A549 (cell line): Measurements from ENCODE around the gene TTLL9. TPM values are rescaled to one million over a fixed set of nuclear protein-coding genes. Genes with fewer than 3 reads are reported as not detected.

Experiments used
- ATAC-seq, 2 experiments: fragments of 200-7000 bp in 1 of 2; fragments of >200 bp in 1 of 2; cut with Nextera tagmentation in 1 of 2; cut with Tn5 transposase in 1 of 2; 3 replicates each; pipeline versions ENCODE4 v1.8.0 to v1.9.1; 2018 to 2020; ENCODE audit warnings: mild to moderate bottlenecking in 1 of 2, moderate library complexity in 1 of 2
- CTCF ChIA-PET: fragments of 300-600 bp; sonication (Branson Sonifier 250); formaldehyde crosslinking; extraction: SDS; loops from one replicate; lab custom pipeline; 2021; ENCODE audit warnings: antibody characterized with exemption, inconsistent platforms; lab: Yijun Ruan, JAX
- POLR2A ChIA-PET: fragments of 350-600 bp; formaldehyde crosslinking; extraction: SDS; loops from one replicate; lab custom pipeline; 2021; ENCODE audit warnings: antibody characterized with exemption, inconsistent platforms; lab: Yijun Ruan, JAX
- DNase-seq, 2 experiments: peaks; one replicate each; pipeline versions ENCODE4 v3.0.0 to v3.0.0-alpha.2; 2011 to 2016; ENCODE audit warnings: low read depth in 1 of 2, low spot score in 1 of 2
- FAIRE-seq: peaks from 2 replicates; lab custom pipeline; 2011; peaks lifted over from hg19 to GRCh38; lab: Jason Lieb, UNC
- H3K27ac ChIP-seq, 2 experiments: fragments of >200 bp; sonication (Bioruptor Twin); formaldehyde crosslinking; 3 replicates each; pipeline ENCODE4 v1.5.1; 2016 to 2017
- H3K4me1 ChIP-seq: fragments of >200 bp; sonication (Bioruptor Twin); formaldehyde crosslinking; 3 replicates; pipeline ENCODE4 v1.6.1; 2016
- H3K4me2 ChIP-seq: fragments of >200 bp; sonication (Bioruptor Twin); formaldehyde crosslinking; 3 replicates; pipeline ENCODE4 v1.6.1; 2016
- H3K4me3 ChIP-seq: fragments of >200 bp; sonication (Bioruptor Twin); formaldehyde crosslinking; 3 replicates; pipeline ENCODE4 v1.5.1; 2016
- H3K9me3 ChIP-seq: fragments of >200 bp; sonication (Bioruptor Twin); formaldehyde crosslinking; 3 replicates; pipeline ENCODE4 v1.6.1; 2016
- CHD2 ChIP-seq: fragments of 150-350 bp; IDR thresholded peaks from 2 replicates; pipeline ENCODE4 v1.6.1; 2014; ENCODE audit warnings: low read length; ENCODE audit not compliant: partially characterized antibody
- EHMT2 ChIP-seq: fragments of 200-600 bp; sonication (generic); IDR thresholded peaks from 2 replicates; pipeline ENCODE4 v1.6.1; 2016; ENCODE audit warnings: antibody characterized with exemption, low read depth, mild to moderate bottlenecking, moderate library complexity
- EP300 ChIP-seq, 2 experiments: fragments of >200 bp; sonication (Bioruptor Twin); formaldehyde crosslinking; IDR thresholded peaks; 2 replicates in 1 of 2; 3 replicates in 1 of 2; pipeline ENCODE4 v1.6.1; 2016 to 2017
- FOSB ChIP-seq: fragments of 250-450 bp; sonication (Bioruptor Pico); IDR thresholded peaks from 2 replicates; pipeline ENCODE4 v1.5.0; 2020; ENCODE audit warnings: mild to moderate bottlenecking, moderate library complexity
- FOSL2 ChIP-seq, 2 experiments: fragments of 450-650 bp in 1 of 2; fragments of >200 bp in 1 of 2; sonication (Bioruptor Twin) in 1 of 2; formaldehyde crosslinking; IDR thresholded peaks; 2 replicates each; pipeline versions ENCODE4 v1.5.0 to v1.6.1; 2016 to 2020; ENCODE audit warnings: mild to moderate bottlenecking in 1 of 2, moderate library complexity in 1 of 2
- GATA3 ChIP-seq: IDR thresholded peaks from 2 replicates; pipeline ENCODE4 v1.6.1; 2012; ENCODE audit warnings: borderline replicate concordance
- HDAC2 ChIP-seq: fragments of 200-600 bp; sonication (generic); IDR thresholded peaks from 2 replicates; pipeline ENCODE4 v1.6.1; 2016
- HEYL ChIP-seq: fragments of 250-450 bp; sonication (Bioruptor Pico); IDR thresholded peaks from 2 replicates; pipeline ENCODE4 v1.8.0; 2021; ENCODE audit warnings: mild to moderate bottlenecking, moderate library complexity
- HOXB5 ChIP-seq: fragments of 250-450 bp; sonication (Bioruptor Pico); IDR thresholded peaks from 2 replicates; pipeline ENCODE4 v1.5.0; 2020; ENCODE audit warnings: mild to moderate bottlenecking, moderate library complexity
- JUN ChIP-seq, 2 experiments: fragments of >200 bp; sonication (Bioruptor Twin); formaldehyde crosslinking; IDR thresholded peaks; 2 replicates in 1 of 2; 3 replicates in 1 of 2; pipeline ENCODE4 v1.6.1; 2016 to 2017
- JUNB ChIP-seq: fragments of >200 bp; sonication (Bioruptor Twin); formaldehyde crosslinking; IDR thresholded peaks from 2 replicates; pipeline ENCODE4 v1.6.1; 2016
- KDM1A ChIP-seq: fragments of 200-600 bp; sonication (generic); IDR thresholded peaks from 2 replicates; pipeline ENCODE4 v1.6.1; 2016; ENCODE audit warnings: low read depth, mild to moderate bottlenecking
- MYC ChIP-seq: IDR thresholded peaks from 2 replicates; pipeline ENCODE4 v1.6.1; 2012; ENCODE audit warnings: mild to moderate bottlenecking, inconsistent platforms, low read length, improper control_type of control experiment, borderline replicate concordance
- NPAS2 ChIP-seq: fragments of 250-450 bp; sonication (Bioruptor Pico); IDR thresholded peaks from 2 replicates; pipeline ENCODE4 v1.8.0; 2022; ENCODE audit warnings: mild to moderate bottlenecking, moderate library complexity, borderline replicate concordance
- NR3C1 ChIP-seq: fragments of >200 bp; sonication (Bioruptor Twin); formaldehyde crosslinking; IDR thresholded peaks from 3 replicates; pipeline ENCODE4 v1.6.1; 2017
- PHF8 ChIP-seq: fragments of 200-600 bp; sonication (generic); IDR thresholded peaks from 2 replicates; pipeline ENCODE4 v1.6.1; 2016; ENCODE audit warnings: low read depth, mild to moderate bottlenecking, antibody characterized with exemption, moderate library complexity, borderline replicate concordance
- RAD21 ChIP-seq, 2 experiments: fragments of >200 bp in 1 of 2; sonication (Bioruptor Twin) in 1 of 2; formaldehyde crosslinking in 1 of 2; IDR thresholded peaks in 1 of 2; conservative IDR thresholded peaks in 1 of 2; 2 replicates in 1 of 2; 3 replicates in 1 of 2; pipeline ENCODE4 v1.6.1; 2012 to 2018; ENCODE audit warnings: inconsistent platforms in 1 of 2
- RNF2 ChIP-seq: fragments of 200-600 bp; sonication (generic); IDR thresholded peaks from 2 replicates; pipeline ENCODE4 v1.6.1; 2016; ENCODE audit warnings: low read depth, mild to moderate bottlenecking, antibody characterized with exemption, moderate library complexity, borderline replicate concordance
- SMC3 ChIP-seq: fragments of >200 bp; sonication (Bioruptor Twin); formaldehyde crosslinking; IDR thresholded peaks from 3 replicates; pipeline ENCODE4 v1.6.1; 2018; ENCODE audit warnings: inconsistent platforms
- TP53 ChIP-seq: fragments of 250-450 bp; sonication (Bioruptor Pico); IDR thresholded peaks from 2 replicates; pipeline ENCODE4 v1.5.0; 2021; ENCODE audit warnings: mild to moderate bottlenecking, moderate library complexity
- WGBS: methylation state at CpG from one replicate; pipeline ENCODE4 v1.1.6; 2017; ENCODE audit errors: missing lambda C conversion rate; 5-methylcytosine and 5-hydroxymethylcytosine counted together
- polyA plus RNA-seq, 4 experiments: library from polyadenylated mRNA; depleted of rRNA in 3 of 4; stranded (reverse); fragments of >200 nt; fragmentation: RNase III in 1 of 4; extraction: RNeasy Plus Mini Kit Qiagen cat#74134 plus additional on column Dnase treatment in 1 of 4; gene quantifications; 2 replicates in 3 of 4; 3 replicates in 1 of 4; pipeline ENCODE4 v1.2.3, GENCODE V29; 2011 to 2017
- TF ChIP-seq, protein P1 (sequence below): fragments of 150-350 bp; IDR thresholded peaks from 2 replicates; pipeline ENCODE4 v1.6.1; 2014; ENCODE audit warnings: low read depth, mild to moderate bottlenecking, low read length
- TF ChIP-seq, protein P2 (sequence below): fragments of 450-650 bp; IDR thresholded peaks from 2 replicates; pipeline ENCODE4 v1.6.1; 2014; ENCODE audit warnings: antibody characterized with exemption
- TF ChIP-seq, protein P3 (sequence below): fragments of 250-450 bp; sonication (Bioruptor Pico); IDR thresholded peaks from 2 replicates; pipeline ENCODE4 v1.5.0; 2020; ENCODE audit warnings: low read depth, mild to moderate bottlenecking, moderate library complexity

TTLL9 gene
- polyA plus RNA-seq, 2 of the 4 experiments (the other 2 are of a cell fraction), result 0.06 to 0.15 TPM

DNA sequence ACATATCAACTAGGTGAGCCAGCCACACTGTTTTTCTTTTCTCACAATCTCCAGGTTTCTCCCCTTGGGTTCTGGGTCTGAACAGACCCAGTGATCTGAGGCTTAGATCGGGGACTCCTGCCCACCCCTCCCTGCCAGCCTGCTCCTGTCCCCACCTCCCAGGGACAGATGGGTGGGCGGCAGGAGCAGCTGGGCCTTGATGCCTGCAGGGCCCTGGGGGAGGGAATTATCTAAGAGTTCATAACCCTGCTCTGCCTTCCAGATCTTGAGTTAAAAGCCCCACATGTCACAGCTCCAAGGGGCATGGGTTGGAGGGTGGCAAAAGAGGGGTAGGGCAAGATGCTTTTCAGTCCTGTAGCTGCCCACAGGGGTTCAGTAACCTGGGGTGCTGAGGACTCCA, 92.3 kb downstream of the TTLL9 start:
- Histone ChIP-seq H3K9me3 (no peaks in the 10 kb centered on the region), H3K4me3 (no peak overlapping the region), H3K27ac (no peak overlapping the region), H3K4me2 (no peak overlapping the region), H3K4me1 (peaks cover under 1% of the 10 kb centered on the region; the same call in 1 of the 3 replicates)
- ChIA-PET CTCF (interaction anchor here (0.7 to 2.7 kb wide), 5 partner anchors 10 to 110 kb away, joined by 3 to 17 read pairs (median 9); partner anchors contain the start of gene PDRG1), POLR2A (no interaction called here)
- ATAC-seq (no peak), DNase-seq (no peak), FAIRE-seq (no peak)
- WGBS, result 3% methylated on average over 2 of the region's 2 CpGs
- no peak for TF ChIP-seq KDM1A
- TF ChIP-seq NPAS2, result no peak
- no peak for TF ChIP-seq HDAC2
- TF ChIP-seq, protein P1, sequence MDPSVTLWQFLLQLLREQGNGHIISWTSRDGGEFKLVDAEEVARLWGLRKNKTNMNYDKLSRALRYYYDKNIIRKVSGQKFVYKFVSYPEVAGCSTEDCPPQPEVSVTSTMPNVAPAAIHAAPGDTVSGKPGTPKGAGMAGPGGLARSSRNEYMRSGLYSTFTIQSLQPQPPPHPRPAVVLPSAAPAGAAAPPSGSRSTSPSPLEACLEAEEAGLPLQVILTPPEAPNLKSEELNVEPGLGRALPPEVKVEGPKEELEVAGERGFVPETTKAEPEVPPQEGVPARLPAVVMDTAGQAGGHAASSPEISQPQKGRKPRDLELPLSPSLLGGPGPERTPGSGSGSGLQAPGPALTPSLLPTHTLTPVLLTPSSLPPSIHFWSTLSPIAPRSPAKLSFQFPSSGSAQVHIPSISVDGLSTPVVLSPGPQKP, result no peak
- no peak for TF ChIP-seq EP300 (IDR thresholded peaks at IDR 0.05)

DNA sequence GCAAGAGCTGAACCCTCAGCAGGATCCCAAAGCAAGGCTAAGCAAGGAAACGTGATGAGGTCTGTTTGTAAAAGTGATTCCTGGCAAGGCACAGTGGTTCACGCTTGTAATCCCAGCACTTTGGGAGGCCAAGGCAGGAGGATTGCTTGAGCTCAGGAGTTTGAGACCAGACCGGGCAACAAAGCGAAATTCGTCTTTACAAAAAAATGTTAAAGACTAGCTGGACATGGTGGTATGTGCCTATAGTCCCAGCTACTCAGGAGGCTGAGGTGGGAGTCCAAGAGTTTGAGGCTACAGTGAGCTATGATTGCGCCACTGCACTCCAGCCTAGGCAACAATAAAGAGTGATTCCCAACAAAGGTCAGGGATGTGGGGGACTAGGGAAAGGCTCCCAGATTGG, 93.5 kb downstream of the TTLL9 start:
- POLR2A ChIA-PET, result interaction anchor here (1.0 kb wide), 1 partner anchor 12 kb away, joined by 3 read pairs; the partner anchor contains the start of gene PDRG1
- no peak for FAIRE-seq
- no peak overlapping the region for H3K4me3 ChIP-seq
- TF ChIP-seq, protein P1, result no peak
- no peak for TF ChIP-seq HEYL
- no peak for TF ChIP-seq NR3C1
- TF ChIP-seq EHMT2, result no peak
- no peak for TF ChIP-seq FOSB
- TF ChIP-seq MYC, result no peak
- TF ChIP-seq RAD21 (conservative IDR thresholded peaks at IDR 0.05 in 1 of 2, IDR thresholded peaks at IDR 0.05 in 1 of 2), result no peak
- TF ChIP-seq, protein P2, sequence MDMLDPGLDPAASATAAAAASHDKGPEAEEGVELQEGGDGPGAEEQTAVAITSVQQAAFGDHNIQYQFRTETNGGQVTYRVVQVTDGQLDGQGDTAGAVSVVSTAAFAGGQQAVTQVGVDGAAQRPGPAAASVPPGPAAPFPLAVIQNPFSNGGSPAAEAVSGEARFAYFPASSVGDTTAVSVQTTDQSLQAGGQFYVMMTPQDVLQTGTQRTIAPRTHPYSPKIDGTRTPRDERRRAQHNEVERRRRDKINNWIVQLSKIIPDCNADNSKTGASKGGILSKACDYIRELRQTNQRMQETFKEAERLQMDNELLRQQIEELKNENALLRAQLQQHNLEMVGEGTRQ, result no peak
- TF ChIP-seq CHD2, result no peak
- no peak for TF ChIP-seq PHF8
- no peak for TF ChIP-seq FOSL2 (IDR thresholded peaks at IDR 0.05)
- no peak for TF ChIP-seq FOSL2 (CRISPR knock-in tag; IDR thresholded peaks at IDR 0.05)
- no peak for TF ChIP-seq HOXB5 (CRISPR knock-in tag)
- no peak for TF ChIP-seq RNF2
- no peak for TF ChIP-seq JUN (IDR thresholded peaks at IDR 0.05)
- H3K4me2 ChIP-seq, result no peak overlapping the region
- no peak for DNase-seq
- CTCF ChIA-PET, result interaction anchor here (1.6 to 2.7 kb wide), 5 partner anchors 9 to 112 kb away, joined by 3 to 17 read pairs (median 9); partner anchors contain the start of gene PDRG1
- H3K9me3 ChIP-seq, result no peaks in the 10 kb centered on the region
- no peak for ATAC-seq
- peaks cover 6% of the 10 kb centered on the region; the same call in 2 of the 3 replicates for H3K4me1 ChIP-seq
- WGBS, result 5% methylated on average over 6 of the region's 6 CpGs
- no peak overlapping the region for H3K27ac ChIP-seq

DNA sequence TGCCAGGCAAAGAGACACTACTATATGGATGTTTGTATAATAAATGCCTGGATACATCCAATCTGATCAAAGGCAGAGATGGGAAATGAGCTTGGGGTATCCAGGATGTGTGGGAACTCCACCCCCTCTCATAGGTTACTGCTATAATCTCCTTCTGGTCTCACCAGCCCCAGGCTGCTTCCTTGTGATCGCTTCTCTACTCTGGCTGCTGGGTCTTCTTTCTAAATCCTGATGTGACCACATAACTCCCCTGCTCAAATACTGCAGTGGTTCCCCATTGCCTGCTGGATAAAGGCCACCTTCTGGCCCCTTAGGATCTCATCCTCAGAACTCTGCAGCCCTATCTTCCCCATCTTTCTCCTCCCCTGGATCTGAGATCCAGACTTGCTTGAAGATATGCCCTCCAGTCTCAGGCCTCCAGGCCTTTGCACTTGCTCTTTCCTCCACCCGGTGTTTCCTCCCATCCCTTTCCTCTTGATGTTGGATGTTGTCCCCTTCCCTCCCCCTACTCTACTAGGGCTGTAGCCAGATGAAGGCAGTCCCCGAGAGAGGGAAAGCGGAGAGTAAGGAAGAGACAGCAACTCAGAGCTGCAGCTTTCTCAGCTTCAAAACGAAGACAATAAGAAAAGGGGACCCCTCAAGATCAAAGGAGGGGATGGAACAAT, 96.7 kb downstream of the TTLL9 start:
- ChIA-PET POLR2A (no interaction called here), CTCF (interaction anchor here (0.8 to 5.1 kb wide), 3 partner anchors 15 to 102 kb away, joined by 3 to 35 read pairs (median 3); partner anchors contain the start of gene PDRG1)
- no peaks in the 10 kb centered on the region for H3K9me3 ChIP-seq
- no peak overlapping the region for H3K27ac ChIP-seq
- 7% methylated on average over 5 of the region's 5 CpGs for WGBS
- DNase-seq (no peak), ATAC-seq (no peak), FAIRE-seq (no peak)
- H3K4me3 ChIP-seq, result no peak overlapping the region
- H3K4me2 ChIP-seq, result no peak overlapping the region
- peaks cover 6% of the 10 kb centered on the region; the same call in 2 of the 3 replicates for H3K4me1 ChIP-seq
- TF ChIP-seq NR3C1 (no peak), TP53 (CRISPR knock-in tag) (no peak), GATA3 (no peak), FOSB (no peak), SMC3 (no peak), EP300 (IDR thresholded peaks at IDR 0.05) (no peak), JUNB (no peak), HEYL (no peak)
- TF ChIP-seq, protein P3, sequence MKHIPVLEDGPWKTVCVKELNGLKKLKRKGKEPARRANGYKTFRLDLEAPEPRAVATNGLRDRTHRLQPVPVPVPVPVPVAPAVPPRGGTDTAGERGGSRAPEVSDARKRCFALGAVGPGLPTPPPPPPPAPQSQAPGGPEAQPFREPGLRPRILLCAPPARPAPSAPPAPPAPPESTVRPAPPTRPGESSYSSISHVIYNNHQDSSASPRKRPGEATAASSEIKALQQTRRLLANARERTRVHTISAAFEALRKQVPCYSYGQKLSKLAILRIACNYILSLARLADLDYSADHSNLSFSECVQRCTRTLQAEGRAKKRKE (CRISPR knock-in tag), result no peak
